GM18498 (cell line): Measurements from ENCODE around the gene PAQR8.
"Not testable (repeated sequence)": the region's sequence is repeated elsewhere in the genome, so short reads cannot be mapped to it uniquely, and the experiment has no call there.

Experiments
- ATAC-seq: cut with Tn5 transposase; IDR thresholded peaks from one replicate; pipeline ENCODE4 v1.9.1; 2021; ENCODE audit warnings: mild to moderate bottlenecking, moderate library complexity; ENCODE audit not compliant: unreplicated experiment

The PAQR8 gene

DNA sequence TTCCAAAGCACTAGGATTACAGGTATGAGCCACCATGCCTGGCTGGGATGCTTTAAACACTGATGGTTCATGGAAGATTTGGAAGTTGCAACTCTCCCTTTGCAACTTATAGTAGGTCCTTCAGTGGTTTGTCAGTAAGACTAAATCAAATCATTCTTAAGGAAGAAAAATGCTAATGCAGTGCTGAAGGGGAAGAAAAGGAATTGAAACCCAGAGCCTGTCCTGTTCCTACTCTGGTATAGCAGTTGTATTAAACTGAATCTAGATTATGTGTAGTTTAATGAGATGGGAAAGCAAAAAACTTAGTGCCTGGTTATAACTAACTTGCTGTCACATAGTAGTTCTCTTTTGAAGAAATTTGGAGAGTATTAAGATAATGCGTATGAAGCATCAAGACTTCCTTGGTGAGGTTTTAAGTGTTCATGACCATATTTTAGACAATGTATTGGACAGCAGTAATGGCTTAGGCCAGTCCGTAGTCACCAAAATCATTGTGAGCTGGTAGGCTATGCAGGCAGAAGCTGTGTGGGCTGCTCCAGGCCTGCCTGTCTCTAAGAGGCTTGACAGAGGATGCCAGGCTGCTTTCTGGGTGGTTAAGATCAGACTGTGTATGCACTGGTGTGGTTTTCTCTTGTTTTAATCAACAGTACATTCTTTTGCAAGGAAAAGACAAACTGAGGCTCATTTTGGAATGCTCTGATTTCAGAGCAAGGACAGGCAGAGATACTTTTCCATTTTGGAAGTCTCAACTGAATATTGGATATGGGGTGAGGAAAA, 14.0 kb downstream of the PAQR8 start:
- ATAC-seq = no peak

- ATAC-seq = no peak
These were observed 14.8 kb downstream of the PAQR8 start for GRCh38 chr6:52376763-52377162.

- ATAC-seq = no peak
These were observed 15.7 kb downstream of the PAQR8 start for GRCh38 chr6:52377538-52378221.

DNA sequence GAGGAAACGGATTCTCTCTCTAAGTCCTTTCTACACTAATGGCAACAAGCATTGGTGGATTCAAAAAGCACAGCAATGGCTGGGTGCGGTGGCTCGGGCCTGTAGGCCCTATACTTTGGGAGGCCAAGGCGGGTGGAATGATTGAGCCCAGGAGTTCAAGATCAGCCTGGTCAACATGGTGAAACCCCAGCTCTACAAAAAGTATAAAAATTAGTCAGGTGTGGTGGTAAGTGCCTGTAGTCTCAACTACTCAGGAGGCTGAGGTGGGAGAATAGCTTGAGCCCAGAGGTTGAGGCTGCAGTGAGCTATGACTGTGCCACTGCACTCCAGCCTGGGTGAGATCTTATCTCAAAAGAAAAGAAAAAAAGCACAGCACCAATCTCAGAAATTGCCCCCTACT, 19.3 kb downstream of the PAQR8 start:
- no peak for ATAC-seq

- no peak for ATAC-seq
These were observed 22.3 kb downstream of the PAQR8 start for GRCh38 chr6:52384145-52384766.

GRCh38 chr6:52385074-52385473, 23.1 kb downstream of the PAQR8 start:
- no peak for ATAC-seq

GRCh38 chr6:52388119-52388518, 26.2 kb downstream of the PAQR8 start:
- not testable (repeated sequence) for ATAC-seq

- no peak for ATAC-seq
These were observed 26.8 kb downstream of the PAQR8 start for GRCh38 chr6:52388790-52389189.

DNA sequence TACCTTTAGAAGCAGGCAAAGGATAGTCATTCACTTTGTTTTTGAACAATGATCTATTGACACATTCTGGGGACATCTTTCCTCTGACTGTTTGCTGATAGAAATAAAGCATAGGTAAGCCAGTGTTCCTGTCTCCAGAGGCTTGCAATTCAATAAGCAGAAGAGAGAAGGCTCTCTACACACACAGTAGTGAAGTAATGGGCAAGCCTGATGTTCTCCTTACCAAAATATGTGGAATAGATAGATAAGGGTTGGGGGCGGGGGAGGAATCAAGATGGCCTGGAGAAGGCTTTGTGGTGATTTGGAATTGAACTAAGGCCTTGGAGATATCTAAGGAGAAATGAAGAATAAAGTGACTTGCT, 27.3 kb downstream of the PAQR8 start:
- no peak for ATAC-seq

DNA sequence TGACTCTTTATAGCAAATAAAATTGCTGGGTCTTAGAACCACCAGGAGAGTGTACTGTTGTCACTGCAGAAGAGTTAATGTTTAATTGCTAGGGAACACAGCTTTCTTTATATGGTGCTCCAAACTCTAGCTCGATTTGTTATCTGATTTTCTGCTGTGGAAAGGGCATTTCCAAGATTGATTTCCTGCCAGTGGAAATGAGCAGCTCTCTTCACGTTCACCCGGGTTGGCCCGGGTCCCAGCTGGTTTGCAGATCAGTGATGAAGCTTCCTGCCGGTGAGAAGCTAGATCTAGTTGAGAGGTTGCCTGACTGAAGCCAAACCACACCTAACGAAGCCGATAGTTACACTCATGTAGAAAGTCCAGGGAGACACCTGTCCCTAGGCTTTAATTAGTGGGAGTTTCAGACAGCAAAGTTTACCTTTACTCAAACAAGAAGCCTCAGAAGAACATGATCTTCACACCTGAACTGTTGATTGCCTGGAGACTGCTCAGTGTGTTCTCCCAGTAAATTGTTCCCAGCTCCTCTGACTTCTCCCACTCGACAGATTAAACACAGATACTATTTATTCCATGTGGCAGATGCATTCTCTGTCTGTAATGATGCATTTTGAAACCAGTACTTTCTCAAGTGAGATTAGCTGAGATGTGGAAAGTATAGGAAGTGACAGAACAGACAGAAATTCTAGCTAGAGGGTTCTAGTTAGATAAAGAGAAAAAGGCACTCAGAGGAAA, 27.8 kb downstream of the PAQR8 start:
- ATAC-seq = peak; percentile 65

- ATAC-seq = peak; percentile 45
These were observed 28.4 kb downstream of the PAQR8 start for GRCh38 chr6:52390361-52390727.

- ATAC-seq = no peak
These were observed 29.6 kb downstream of the PAQR8 start for GRCh38 chr6:52391599-52391998.

GRCh38 chr6:52392944-52393343, 31.0 kb downstream of the PAQR8 start:
- no peak for ATAC-seq

DNA sequence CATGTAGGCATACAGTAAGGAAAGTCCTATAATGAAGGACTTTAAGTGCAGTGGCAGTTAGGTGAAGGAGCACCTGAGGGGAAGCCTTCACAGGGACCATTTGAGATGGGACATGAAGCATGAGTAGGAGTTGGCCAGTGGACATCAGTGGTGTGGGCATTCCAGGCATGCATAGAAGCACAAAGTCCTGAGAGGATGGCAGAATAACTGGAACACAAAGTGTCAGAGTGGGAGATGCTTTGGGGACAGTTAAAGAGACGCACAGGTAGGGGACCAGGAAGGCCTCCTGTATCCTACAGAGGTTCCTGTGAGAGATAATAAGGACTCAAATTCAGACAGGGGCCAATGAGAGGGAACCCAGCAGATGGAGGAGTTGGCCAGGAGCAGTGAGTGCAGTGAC, 31.8 kb downstream of the PAQR8 start:
- ATAC-seq = peak; percentile 3

DNA sequence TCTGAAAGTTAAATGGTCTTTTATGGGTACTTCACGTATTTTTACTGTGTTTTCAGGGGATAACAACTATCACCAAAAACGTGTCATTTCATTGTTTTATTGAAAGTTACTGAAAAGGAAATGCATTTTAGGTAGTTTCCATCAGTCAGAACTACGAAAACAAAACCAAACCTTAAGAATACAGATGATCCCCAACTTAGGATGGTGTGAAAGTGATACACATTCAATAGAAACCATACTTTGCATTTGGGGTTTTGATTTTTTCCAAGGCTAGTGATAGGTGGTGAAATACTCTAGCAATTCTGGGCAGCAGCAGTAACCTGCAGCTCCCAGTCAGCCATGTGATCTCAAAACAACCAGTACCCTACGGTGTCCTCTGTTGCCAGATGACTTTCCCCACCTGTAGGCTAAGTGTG, 32.3 kb downstream of the PAQR8 start:
- peak; percentile 61 for ATAC-seq

GRCh38 chr6:52395969-52396368, 34.0 kb downstream of the PAQR8 start:
- no peak for ATAC-seq

DNA sequence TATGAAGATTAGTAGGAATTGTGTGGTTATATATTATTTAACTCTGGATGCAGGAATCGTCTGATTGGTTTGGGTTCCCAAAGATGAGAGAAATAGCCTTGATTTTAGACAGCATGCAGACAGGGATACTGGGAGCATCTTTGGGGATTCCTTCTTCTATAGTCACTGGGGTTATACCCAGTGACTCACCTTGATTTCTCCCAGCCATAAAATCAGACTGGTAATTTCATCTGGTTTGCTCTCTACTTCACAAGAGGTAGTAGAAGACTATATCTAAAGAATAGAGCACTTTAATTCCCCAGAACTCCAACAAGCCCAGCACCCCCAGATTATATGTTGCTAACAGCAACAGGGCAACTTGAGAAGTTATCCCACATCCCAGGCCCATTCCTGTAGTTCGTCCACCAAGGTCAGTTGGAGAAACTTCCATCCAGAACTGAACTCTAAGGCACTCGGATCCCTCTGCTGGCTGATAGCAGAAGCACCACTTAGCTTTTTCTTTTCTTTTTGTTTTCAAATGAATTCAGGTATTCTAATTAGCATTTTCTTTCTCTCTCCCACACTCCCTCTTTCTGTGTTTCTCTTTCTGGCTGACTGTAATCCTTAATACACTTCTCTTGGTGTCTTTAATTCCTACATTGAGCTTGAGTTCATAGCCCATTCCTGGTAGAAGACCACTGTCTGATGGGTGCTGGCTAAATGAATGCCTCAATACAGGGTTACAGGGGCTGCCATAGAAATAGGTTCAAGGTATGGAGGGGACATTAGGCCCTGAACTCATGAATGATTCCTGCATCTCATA, 37.8 kb downstream of the PAQR8 start:
- no peak for ATAC-seq

DNA sequence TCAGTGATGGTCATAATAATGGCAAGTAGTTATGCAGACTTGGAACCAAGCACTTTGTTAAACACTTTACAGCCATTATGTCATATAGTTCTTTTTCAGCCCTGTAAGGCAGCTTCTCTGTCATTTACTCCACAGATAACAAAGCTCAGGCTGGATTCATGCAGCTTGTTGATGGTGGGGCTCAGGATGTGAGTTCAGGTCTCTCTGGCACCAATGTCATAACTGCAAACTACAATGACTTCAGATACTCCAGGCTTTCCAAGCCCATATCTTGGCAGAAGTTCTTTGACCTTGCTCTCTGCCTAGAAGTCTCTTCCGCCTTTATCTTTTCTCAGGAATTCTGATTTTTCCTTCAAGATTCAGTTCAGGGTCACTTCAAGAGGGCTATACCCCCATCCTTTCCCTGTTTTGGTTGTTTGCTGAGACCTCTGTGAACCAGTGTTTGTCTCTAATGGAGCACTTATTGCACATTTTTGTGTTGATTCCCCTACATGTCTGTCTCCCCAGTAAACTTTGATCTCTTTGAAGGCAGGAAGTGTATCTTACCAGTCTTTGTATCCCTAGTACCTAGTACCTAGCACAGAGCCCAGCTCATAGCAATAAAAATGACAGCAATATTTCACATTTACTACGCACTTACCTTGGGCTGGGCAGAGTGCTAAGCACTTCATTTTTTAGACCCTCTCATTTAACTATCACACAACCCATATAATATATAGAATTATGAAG, 38.5 kb downstream of the PAQR8 start:
- no peak for ATAC-seq

GRCh38 chr6:52403086-52403485, 41.1 kb downstream of the PAQR8 start:
- ATAC-seq = no peak

DNA sequence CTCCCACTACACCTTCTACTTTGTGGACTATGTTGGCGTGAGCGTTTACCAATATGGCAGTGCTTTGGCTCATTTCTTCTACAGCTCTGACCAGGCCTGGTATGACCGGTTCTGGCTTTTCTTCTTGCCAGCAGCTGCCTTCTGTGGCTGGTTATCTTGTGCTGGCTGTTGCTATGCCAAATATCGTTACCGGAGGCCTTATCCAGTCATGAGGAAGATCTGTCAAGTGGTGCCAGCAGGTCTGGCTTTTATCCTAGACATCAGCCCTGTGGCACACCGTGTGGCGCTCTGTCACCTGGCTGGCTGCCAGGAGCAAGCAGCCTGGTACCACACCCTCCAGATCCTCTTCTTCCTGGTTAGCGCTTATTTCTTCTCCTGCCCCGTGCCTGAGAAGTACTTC, 41.7 kb downstream of the PAQR8 start:
- ATAC-seq = no peak
